ENCODE results near the gene ENDOV.

DNA sequence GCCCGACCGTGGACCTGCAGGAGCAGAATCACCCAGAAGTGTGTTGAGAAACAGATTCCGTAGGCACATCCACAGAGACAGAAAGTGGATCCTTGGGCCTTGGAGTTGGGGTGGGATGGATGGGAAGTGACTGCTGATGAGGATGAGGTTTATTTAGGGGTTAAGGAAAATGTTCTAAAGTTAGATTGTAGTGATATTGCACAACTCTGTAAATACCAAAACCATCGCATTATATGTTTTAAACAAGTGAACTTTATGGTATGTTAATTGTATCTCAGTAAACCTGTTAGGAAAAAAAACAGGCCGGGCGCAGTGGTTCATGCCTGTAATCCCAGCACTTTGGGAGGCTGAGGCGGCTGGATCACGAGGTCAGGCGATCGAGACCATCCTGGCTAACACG is 3.6 kb downstream of the ENDOV start:
- TF ChIP-seq CTCF (conservative IDR thresholded peaks at IDR 0.05; ENCODE audit: low read depth, low read length): no peak
- no peak for TF ChIP-seq EZH2 (IDR thresholded peaks at IDR 0.05; ENCODE audit: borderline replicate concordance, low read depth, low read length, poor library complexity, severe bottlenecking)
